WTC11 (cell line): Measurements from ENCODE around the gene FBXL14. TPM values are rescaled to one million over a fixed set of nuclear protein-coding genes. Genes with fewer than 3 reads are reported as not detected.

Experiments
- ATAC-seq: fragments of 200-7000 bp; cut with Tn5 transposase; 2 replicates; pipeline ENCODE4 v1.10.0; 2021; ENCODE audit warnings: mild to moderate bottlenecking, moderate library complexity
- CTCF ChIA-PET: fragments of 300-600 bp; sonication (Branson Sonifier 250); formaldehyde crosslinking; loops from one replicate; lab custom pipeline; 2021; ENCODE audit warnings: antibody characterized with exemption; lab: Charles Lee
- POLR2A ChIA-PET: fragments of 350-600 bp; sonication (Branson Sonifier 250); formaldehyde crosslinking; loops from one replicate; lab custom pipeline; 2021; ENCODE audit warnings: antibody characterized with exemption; lab: Charles Lee
- DNase-seq: peaks from one replicate; pipeline ENCODE4 v3.0.0; 2021; ENCODE audit warnings: low spot score
- H3K27ac Mint-ChIP-seq: 2 replicates; pipeline ENCODE4 v1.8.0; 2021; ENCODE audit warnings: mixed read lengths
- H3K27me3 Mint-ChIP-seq: 2 replicates; pipeline ENCODE4 v1.8.0; 2021; ENCODE audit warnings: low read depth, mild to moderate bottlenecking, moderate library complexity, mixed read lengths
- H3K36me3 Mint-ChIP-seq: 2 replicates; pipeline ENCODE4 v1.8.0; 2021; ENCODE audit warnings: mixed read lengths
- H3K4me1 Mint-ChIP-seq: 2 replicates; pipeline ENCODE4 v1.8.0; 2022; ENCODE audit warnings: mixed read lengths
- H3K4me3 Mint-ChIP-seq: 2 replicates; pipeline ENCODE4 v1.8.0; 2021; ENCODE audit warnings: mild to moderate bottlenecking, moderate library complexity, mixed read lengths
- H3K9me3 Mint-ChIP-seq: 2 replicates; pipeline ENCODE4 v1.8.0; 2021; ENCODE audit warnings: mixed read lengths
- ARID4B ChIP-seq: sonication (generic); formaldehyde crosslinking; IDR thresholded peaks from 2 replicates; pipeline ENCODE4 v1.8.0; 2023; ENCODE audit warnings: missing genetic modification reagents, mild to moderate bottlenecking, borderline replicate concordance
- ATF1 ChIP-seq: sonication (generic); formaldehyde crosslinking; IDR thresholded peaks from 2 replicates; pipeline ENCODE4 v1.8.1; 2023; ENCODE audit warnings: mild to moderate bottlenecking, moderate library complexity, missing genetic modification reagents
- CREM ChIP-seq: sonication (generic); formaldehyde crosslinking; IDR thresholded peaks from 2 replicates; pipeline ENCODE4 v1.8.1; 2022; ENCODE audit warnings: mild to moderate bottlenecking, missing genetic modification reagents, moderate library complexity
- ETV6 ChIP-seq: sonication (generic); formaldehyde crosslinking; IDR thresholded peaks from 2 replicates; pipeline ENCODE4 v1.8.1; 2022; ENCODE audit warnings: mild to moderate bottlenecking, missing genetic modification reagents
- FOXJ3 ChIP-seq: sonication (generic); formaldehyde crosslinking; IDR thresholded peaks from 2 replicates; pipeline ENCODE4 v1.9.0; 2021; ENCODE audit warnings: missing genetic modification reagents, mild to moderate bottlenecking, borderline replicate concordance
- GTF2I ChIP-seq: fragments of 250-450 bp; sonication (Bioruptor Pico); conservative IDR thresholded peaks from 2 replicates; pipeline ENCODE4 v1.4.0; 2021; ENCODE audit warnings: mild to moderate bottlenecking
- HMGA2 ChIP-seq: fragments of 250-450 bp; sonication (Bioruptor Pico); IDR thresholded peaks from 2 replicates; pipeline ENCODE4 v1.4.0; 2021; ENCODE audit warnings: mild to moderate bottlenecking, moderate library complexity
- KAT7 ChIP-seq: sonication (generic); formaldehyde crosslinking; IDR thresholded peaks from 2 replicates; pipeline ENCODE4 v1.8.1; 2023; ENCODE audit warnings: missing genetic modification reagents, mild to moderate bottlenecking, borderline replicate concordance
- MAX ChIP-seq: sonication (generic); formaldehyde crosslinking; IDR thresholded peaks from 2 replicates; pipeline ENCODE4 v1.8.0; 2022; ENCODE audit warnings: mild to moderate bottlenecking, missing genetic modification reagents
- NR3C1 ChIP-seq: sonication (generic); formaldehyde crosslinking; conservative IDR thresholded peaks from 2 replicates; pipeline ENCODE4 v1.8.1; 2023; ENCODE audit warnings: low read depth, mild to moderate bottlenecking, missing genetic modification reagents
- USF2 ChIP-seq: sonication (generic); formaldehyde crosslinking; IDR thresholded peaks from 2 replicates; pipeline ENCODE4 v1.8.1; 2023; ENCODE audit warnings: mild to moderate bottlenecking, missing genetic modification reagents, moderate library complexity
- ZBTB21 ChIP-seq: sonication (generic); formaldehyde crosslinking; IDR thresholded peaks from 2 replicates; pipeline ENCODE4 v1.8.1; 2023; ENCODE audit warnings: mild to moderate bottlenecking, missing genetic modification reagents, borderline replicate concordance
- ZBTB43 ChIP-seq: sonication (generic); formaldehyde crosslinking; IDR thresholded peaks from 2 replicates; pipeline ENCODE4 v1.8.1; 2023; ENCODE audit warnings: mild to moderate bottlenecking, missing genetic modification reagents
- ZNF281 ChIP-seq: sonication (generic); formaldehyde crosslinking; IDR thresholded peaks from 2 replicates; pipeline ENCODE4 v1.8.0; 2023; ENCODE audit warnings: mild to moderate bottlenecking, missing genetic modification reagents
- ZNF425 ChIP-seq: fragments of 250-450 bp; sonication (Bioruptor Pico); conservative IDR thresholded peaks from 2 replicates; pipeline ENCODE4 v1.9.0; 2021; ENCODE audit warnings: mild to moderate bottlenecking
- total RNA-seq: library from RNA; stranded (reverse); gene quantifications from 3 replicates; pipeline ENCODE4 v1.2.3, GENCODE V29; 2021
- TF ChIP-seq, protein P1 (sequence below): sonication (generic); formaldehyde crosslinking; IDR thresholded peaks from 2 replicates; pipeline ENCODE4 v1.8.1; 2022; ENCODE audit warnings: mild to moderate bottlenecking, moderate library complexity, missing genetic modification reagents
- TF ChIP-seq, protein P2 (sequence below): fragments of 250-450 bp; sonication (Bioruptor Pico); IDR thresholded peaks from 2 replicates; pipeline ENCODE4 v1.9.0; 2021; ENCODE audit warnings: moderate library complexity, mild to moderate bottlenecking, inconsistent platforms, borderline replicate concordance

The FBXL14 gene
- total RNA-seq, 1 experiment from 2014 or later: 12.0 TPM

DNA sequence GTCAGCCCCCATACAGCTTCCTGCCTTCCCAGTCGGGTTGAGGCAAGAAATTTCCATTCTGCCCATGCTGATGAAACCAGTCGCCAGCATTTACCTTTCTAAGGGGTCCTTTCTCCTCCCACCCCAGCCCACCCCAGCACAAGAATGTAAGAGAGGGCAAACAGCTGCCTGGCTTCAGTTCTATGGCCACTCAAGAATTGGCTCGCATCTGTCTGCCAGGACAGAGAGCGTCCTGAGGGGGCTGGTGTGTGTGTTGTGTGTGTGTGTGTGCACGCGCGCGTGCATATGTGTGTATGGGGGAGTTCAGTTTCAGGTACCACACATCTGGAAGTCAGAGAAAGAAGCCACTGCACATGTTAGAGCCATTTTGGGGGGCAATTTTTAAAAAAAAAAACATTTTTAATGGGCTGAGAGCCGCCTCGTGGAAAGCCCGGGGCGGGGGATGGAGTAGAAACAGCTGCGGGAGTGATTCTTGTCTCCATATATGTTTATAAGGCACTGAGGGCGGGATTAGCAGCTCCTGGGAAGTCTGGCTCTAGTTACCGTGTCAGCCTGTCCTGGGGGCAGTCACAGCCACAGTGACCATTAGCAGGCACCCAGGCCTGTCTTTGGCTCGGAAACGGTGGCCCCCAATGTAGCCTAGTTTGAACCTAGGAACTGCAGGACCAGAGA lies 34.4 kb upstream of the FBXL14 start, which contains the start of gene WNT5B:
Gene WNT5B, plus strand, starts transcription at position 566 of the 672 bp plus-strand sequence. CDS start 2,124 bp downstream, outside the sequence.
- ChIA-PET POLR2A (interaction anchor here (0.7 to 1.0 kb wide), 2 partner anchors 62 to 298 kb away, joined by 3 read pairs; partner anchors contain the start of gene ADIPOR2), CTCF (interaction anchor here (0.6 to 3.2 kb wide), 20 partner anchors 9 to 511 kb away, joined by 3 to 27 read pairs (median 6); partner anchors contain the start of gene ADIPOR2)
- 0 out of 2 replicates have a peak, but pooled peaks have one; percentile 8 for TF ChIP-seq ZBTB43 (CRISPR knock-in tag)
- TF ChIP-seq ZNF425 (CRISPR knock-in tag): no peak
- H3K27me3 Mint-ChIP-seq: peaks cover 71% of the 10 kb centered on the region
- no peaks in the 10 kb centered on the region for H3K36me3 Mint-ChIP-seq
- H3K9me3 Mint-ChIP-seq: no peaks in the 10 kb centered on the region
- no peak for DNase-seq
- H3K4me1 Mint-ChIP-seq: peaks cover 66% of the 10 kb centered on the region
- peak; percentile 7 for ATAC-seq
- no peak within 1 kb of the TSS for H3K27ac Mint-ChIP-seq
- H3K4me3 Mint-ChIP-seq: peak within 1 kb of the TSS; percentile 82

DNA sequence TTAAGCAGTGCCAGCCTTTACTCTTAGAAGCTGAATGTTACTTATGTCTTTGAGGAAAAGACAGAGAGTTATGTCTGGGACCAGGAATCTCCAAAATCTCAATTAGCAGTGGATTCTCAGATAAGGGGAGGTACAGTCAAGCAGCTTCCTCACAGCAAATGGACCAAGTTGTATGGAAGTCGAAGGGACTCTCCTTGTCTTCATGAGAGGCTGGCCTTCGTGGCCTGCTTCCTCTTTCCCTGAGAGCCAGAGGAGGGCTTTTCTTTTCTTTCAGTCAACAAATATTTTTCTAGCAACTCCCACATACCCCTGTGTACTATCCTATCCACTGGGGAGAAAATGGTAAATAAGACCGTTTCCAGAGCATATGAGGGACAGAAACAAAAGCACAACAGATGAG lies 28.0 kb upstream of the FBXL14 start:
- Mint-ChIP-seq H3K4me1 (peaks cover 34% of the 10 kb centered on the region), H3K27ac (no peak overlapping the region), H3K9me3 (no peaks in the 10 kb centered on the region), H3K4me3 (no peak overlapping the region), H3K36me3 (no peaks in the 10 kb centered on the region), H3K27me3 (peaks cover 18% of the 10 kb centered on the region)
- ATAC-seq (no peak), DNase-seq (no peak)
- CTCF ChIA-PET: interaction anchor here (1.2 to 1.3 kb wide), 2 partner anchors 12 to 31 kb away, joined by 4 to 5 read pairs; no protein-coding TSS in a partner anchor
- POLR2A ChIA-PET: no interaction called here
- TF ChIP-seq, protein P1, sequence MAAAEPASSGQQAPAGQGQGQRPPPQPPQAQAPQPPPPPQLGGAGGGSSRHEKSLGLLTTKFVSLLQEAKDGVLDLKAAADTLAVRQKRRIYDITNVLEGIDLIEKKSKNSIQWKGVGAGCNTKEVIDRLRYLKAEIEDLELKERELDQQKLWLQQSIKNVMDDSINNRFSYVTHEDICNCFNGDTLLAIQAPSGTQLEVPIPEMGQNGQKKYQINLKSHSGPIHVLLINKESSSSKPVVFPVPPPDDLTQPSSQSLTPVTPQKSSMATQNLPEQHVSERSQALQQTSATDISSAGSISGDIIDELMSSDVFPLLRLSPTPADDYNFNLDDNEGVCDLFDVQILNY: no peak
- TF ChIP-seq FOXJ3 (CRISPR knock-in tag) (no peak), ZBTB21 (CRISPR knock-in tag) (no peak), KAT7 (CRISPR knock-in tag) (no peak), MAX (CRISPR knock-in tag) (no peak), ZNF281 (CRISPR knock-in tag) (no peak), ATF1 (CRISPR knock-in tag) (no peak), ARID4B (CRISPR knock-in tag) (no peak), GTF2I (CRISPR knock-in tag) (no peak), CREM (CRISPR knock-in tag) (no peak), NR3C1 (no peak), ETV6 (CRISPR knock-in tag) (no peak), HMGA2 (no peak), USF2 (CRISPR knock-in tag) (no peak)
- TF ChIP-seq, protein P2, sequence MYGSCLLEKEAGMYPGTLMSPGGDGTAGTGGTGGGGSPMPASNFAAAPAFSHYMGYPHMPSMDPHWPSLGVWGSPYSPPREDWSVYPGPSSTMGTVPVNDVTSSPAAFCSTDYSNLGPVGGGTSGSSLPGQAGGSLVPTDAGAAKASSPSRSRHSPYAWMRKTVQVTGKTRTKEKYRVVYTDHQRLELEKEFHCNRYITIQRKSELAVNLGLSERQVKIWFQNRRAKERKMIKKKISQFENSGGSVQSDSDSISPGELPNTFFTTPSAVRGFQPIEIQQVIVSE (CRISPR knock-in tag): no peak
